Loucy (cell line): ENCODE measurements around the gene NHLRC2.

Experiments used
- EZH2phosphoT487 ChIP-seq: fragments of 200-600 bp; IDR thresholded peaks from 2 replicates; pipeline ENCODE4 v1.6.1; 2018; ENCODE audit warnings: antibody characterized with exemption, mild to moderate bottlenecking, moderate library complexity, borderline replicate concordance
- TF ChIP-seq, protein P1 (sequence below): fragments of 200-600 bp; sonication (generic); conservative IDR thresholded peaks from 2 replicates; pipeline ENCODE4 v1.5.1; 2014; ENCODE audit warnings: mild to moderate bottlenecking, antibody characterized with exemption, low read length

GRCh38 chr10:113866551-113867394 lies 12.3 kb downstream of the NHLRC2 start:
- TF ChIP-seq, protein P1, sequence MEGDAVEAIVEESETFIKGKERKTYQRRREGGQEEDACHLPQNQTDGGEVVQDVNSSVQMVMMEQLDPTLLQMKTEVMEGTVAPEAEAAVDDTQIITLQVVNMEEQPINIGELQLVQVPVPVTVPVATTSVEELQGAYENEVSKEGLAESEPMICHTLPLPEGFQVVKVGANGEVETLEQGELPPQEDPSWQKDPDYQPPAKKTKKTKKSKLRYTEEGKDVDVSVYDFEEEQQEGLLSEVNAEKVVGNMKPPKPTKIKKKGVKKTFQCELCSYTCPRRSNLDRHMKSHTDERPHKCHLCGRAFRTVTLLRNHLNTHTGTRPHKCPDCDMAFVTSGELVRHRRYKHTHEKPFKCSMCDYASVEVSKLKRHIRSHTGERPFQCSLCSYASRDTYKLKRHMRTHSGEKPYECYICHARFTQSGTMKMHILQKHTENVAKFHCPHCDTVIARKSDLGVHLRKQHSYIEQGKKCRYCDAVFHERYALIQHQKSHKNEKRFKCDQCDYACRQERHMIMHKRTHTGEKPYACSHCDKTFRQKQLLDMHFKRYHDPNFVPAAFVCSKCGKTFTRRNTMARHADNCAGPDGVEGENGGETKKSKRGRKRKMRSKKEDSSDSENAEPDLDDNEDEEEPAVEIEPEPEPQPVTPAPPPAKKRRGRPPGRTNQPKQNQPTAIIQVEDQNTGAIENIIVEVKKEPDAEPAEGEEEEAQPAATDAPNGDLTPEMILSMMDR: no peak
- no peak for TF ChIP-seq EZH2phosphoT487
